Measurements from ENCODE around the gene ATG4A. TPM values are rescaled to one million over a fixed set of nuclear protein-coding genes. Genes with fewer than 3 reads are reported as not detected.

The ATG4A gene
- total and polyA plus RNA-seq, 2 donors (not counting 1 experiment from before 2014, with no cell fraction given), result 13.5 to 13.8 TPM

GRCh38 chrX:108064001-108064400, 27.6 kb upstream of the ATG4A start:
- Histone ChIP-seq H4K20me1 (ENCODE audit: control insufficient read depth, extremely low read depth, insufficient read depth, low read length) (no peaks in the 10 kb centered on the region), H3K27me3 (ENCODE audit: control insufficient read depth, insufficient read depth, low read length) (no peaks in the 10 kb centered on the region), H3K9ac (ENCODE audit: insufficient read depth, low read length) (no peak overlapping the region), H3K4me2 (ENCODE audit: extremely low read depth, insufficient read depth, low read length) (no peak overlapping the region), H3K27ac (ENCODE audit: insufficient read depth, low read length) (no peak overlapping the region), H2AFZ (ENCODE audit: low read length) (no peak overlapping the region), H3K79me2 (ENCODE audit: control insufficient read depth, insufficient read depth, low read length) (no peaks in the 10 kb centered on the region), H3K36me3 (ENCODE audit: control insufficient read depth, insufficient read depth, low read length) (no peaks in the 10 kb centered on the region), H3K4me3 (replicated peaks in 1 of 4; ENCODE audit: control extremely low read depth in 1 of 4, insufficient read depth in 1 of 4, low read depth in 3 of 4, low read length in 4 of 4) (no peak overlapping the region), H3K4me1 (ENCODE audit: control insufficient read depth, extremely low read depth, insufficient read depth, low read length) (no peaks in the 10 kb centered on the region), H3K9me3 (ENCODE audit: control insufficient read depth, insufficient read depth, low read depth, low read length) (no peaks in the 10 kb centered on the region)
- no peak for DNase-seq (ENCODE audit: low read depth in 2 of 2)
- TF ChIP-seq EZH2 (IDR thresholded peaks at IDR 0.05; ENCODE audit: low read length, missing control alignments) (no peak), CTCF (conservative IDR thresholded peaks at IDR 0.05 in 1 of 2, IDR thresholded peaks at IDR 0.05 in 1 of 2; ENCODE audit: low read depth in 1 of 2, low read length in 2 of 2) (no peak)

GRCh38 chrX:108064613-108065012, 27.0 kb upstream of the ATG4A start:
- H3K27ac ChIP-seq (ENCODE audit: insufficient read depth, low read length), result no peak overlapping the region
- H3K79me2 ChIP-seq (ENCODE audit: control insufficient read depth, insufficient read depth, low read length), result no peaks in the 10 kb centered on the region
- no peaks in the 10 kb centered on the region for H3K9me3 ChIP-seq (ENCODE audit: control insufficient read depth, insufficient read depth, low read depth, low read length)
- no peak overlapping the region for H2AFZ ChIP-seq (ENCODE audit: low read length)
- H3K27me3 ChIP-seq (ENCODE audit: control insufficient read depth, insufficient read depth, low read length), result no peaks in the 10 kb centered on the region
- no peak for DNase-seq (ENCODE audit: low read depth in 2 of 2)
- no peak for TF ChIP-seq CTCF (conservative IDR thresholded peaks at IDR 0.05 in 1 of 2, IDR thresholded peaks at IDR 0.05 in 1 of 2; ENCODE audit: low read depth in 1 of 2, low read length in 2 of 2)
- TF ChIP-seq EZH2 (IDR thresholded peaks at IDR 0.05; ENCODE audit: low read length, missing control alignments), result no peak
- no peak overlapping the region for H3K9ac ChIP-seq (ENCODE audit: insufficient read depth, low read length)
- H3K4me2 ChIP-seq (ENCODE audit: extremely low read depth, insufficient read depth, low read length), result no peak overlapping the region
- H3K36me3 ChIP-seq (ENCODE audit: control insufficient read depth, insufficient read depth, low read length), result no peaks in the 10 kb centered on the region
- no peak overlapping the region for H3K4me3 ChIP-seq (replicated peaks in 1 of 4; ENCODE audit: control extremely low read depth in 1 of 4, insufficient read depth in 1 of 4, low read depth in 3 of 4, low read length in 4 of 4)
- no peaks in the 10 kb centered on the region for H4K20me1 ChIP-seq (ENCODE audit: control insufficient read depth, extremely low read depth, insufficient read depth, low read length)
- H3K4me1 ChIP-seq (ENCODE audit: control insufficient read depth, extremely low read depth, insufficient read depth, low read length), result no peaks in the 10 kb centered on the region

- Histone ChIP-seq H2AFZ (ENCODE audit: low read length) (no peak overlapping the region), H3K4me1 (ENCODE audit: control insufficient read depth, extremely low read depth, insufficient read depth, low read length) (no peaks in the 10 kb centered on the region), H3K9ac (ENCODE audit: insufficient read depth, low read length) (no peak overlapping the region), H3K9me3 (ENCODE audit: control insufficient read depth, insufficient read depth, low read depth, low read length) (no peaks in the 10 kb centered on the region), H4K20me1 (ENCODE audit: control insufficient read depth, extremely low read depth, insufficient read depth, low read length) (no peaks in the 10 kb centered on the region), H3K36me3 (ENCODE audit: control insufficient read depth, insufficient read depth, low read length) (no peaks in the 10 kb centered on the region), H3K79me2 (ENCODE audit: control insufficient read depth, insufficient read depth, low read length) (no peaks in the 10 kb centered on the region), H3K4me3 (replicated peaks in 1 of 4; ENCODE audit: control extremely low read depth in 1 of 4, insufficient read depth in 1 of 4, low read depth in 3 of 4, low read length in 4 of 4) (no peak overlapping the region), H3K27me3 (ENCODE audit: control insufficient read depth, insufficient read depth, low read length) (no peaks in the 10 kb centered on the region), H3K4me2 (ENCODE audit: extremely low read depth, insufficient read depth, low read length) (no peak overlapping the region), H3K27ac (ENCODE audit: insufficient read depth, low read length) (no peak overlapping the region)
- DNase-seq (ENCODE audit: low read depth in 2 of 2), result no peak
- TF ChIP-seq EZH2 (IDR thresholded peaks at IDR 0.05; ENCODE audit: low read length, missing control alignments) (no peak), CTCF (conservative IDR thresholded peaks at IDR 0.05 in 1 of 2, IDR thresholded peaks at IDR 0.05 in 1 of 2; ENCODE audit: low read depth in 1 of 2, low read length in 2 of 2) (no peak)
Observed at GRCh38 chrX:108068121-108068520, 23.5 kb upstream of the ATG4A start.
